ENCODE results near the gene BRMS1.

DNA sequence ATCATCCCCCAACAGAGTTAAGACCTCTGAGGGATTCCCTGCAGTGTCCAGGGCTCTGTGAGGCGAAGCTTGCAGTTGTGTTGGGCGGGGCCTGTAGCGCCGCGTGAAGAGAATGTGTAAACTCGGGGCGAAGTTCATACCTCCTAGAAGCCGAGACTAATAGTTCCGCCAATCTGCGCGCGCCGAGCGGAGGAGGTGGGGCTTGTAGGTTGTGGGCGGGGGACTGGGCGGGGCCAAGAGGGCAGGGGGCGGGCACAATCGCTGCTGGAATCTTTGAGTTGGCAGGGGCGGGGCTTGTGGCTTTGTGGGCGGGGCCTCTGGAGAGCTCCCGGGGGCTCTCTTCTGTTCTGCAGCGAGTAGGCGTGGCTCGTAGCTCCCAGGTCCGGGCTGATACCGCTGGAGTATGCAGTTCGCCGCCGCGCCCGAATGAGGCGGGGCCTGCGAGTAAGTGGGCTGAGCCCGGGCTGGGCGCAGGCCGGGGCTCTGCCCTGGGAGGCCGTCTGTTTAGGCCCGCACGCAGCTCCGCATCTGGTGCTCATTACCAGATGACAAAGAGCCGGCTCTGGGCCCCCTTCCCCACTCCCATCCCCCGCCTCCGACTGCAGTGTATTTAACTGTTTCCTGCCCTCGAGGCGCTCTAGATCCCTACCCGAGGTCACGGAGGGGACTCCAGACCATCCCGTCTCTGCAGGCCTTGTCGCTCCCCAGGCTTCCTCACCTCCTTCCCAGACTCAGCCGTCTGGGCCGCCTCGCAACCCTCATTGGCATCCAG, 32.2 kb downstream of the BRMS1 start:
- TF ChIP-seq STAT3 (IDR thresholded peaks at IDR 0.05; ENCODE audit: low read depth, low read length) (no peak), CTCF (IDR thresholded peaks at IDR 0.05 in 2 of 3, conservative IDR thresholded peaks at IDR 0.05 in 1 of 3; ENCODE audit: control insufficient read depth in 2 of 3, extremely low read depth in 1 of 3, insufficient read depth in 1 of 3, low read depth in 3 of 3, low read length in 3 of 3) (no peak), RAD51 (IDR thresholded peaks at IDR 0.05) (no peak), ATF7 (IDR thresholded peaks at IDR 0.05; ENCODE audit: low read depth) (no peak), ESRRA (IDR thresholded peaks at IDR 0.05; ENCODE audit: low read length) (no peak), RB1 (IDR thresholded peaks at IDR 0.05; ENCODE audit: borderline replicate concordance) (no peak), YY1 (IDR thresholded peaks at IDR 0.05; ENCODE audit: low read depth, low read length) (no peak), RAD21 (IDR thresholded peaks at IDR 0.05; ENCODE audit: insufficient read depth, low read depth, low read length) (no peak), CHD4 (IDR thresholded peaks at IDR 0.05) (no peak)

Data from GM12878 (cell line).